HepG2 (cell line): ENCODE data around the gene BBIP1. TPM values are rescaled to one million over a fixed set of nuclear protein-coding genes. Genes with fewer than 3 reads are reported as not detected.

Experiments
- ATF7 ChIP-seq, 2 experiments: fragments of 450-650 bp in 1 of 2; sonication (generic) in 1 of 2; formaldehyde crosslinking in 1 of 2; IDR thresholded peaks; 2 replicates each; pipeline versions ENCODE4 v1.4.0 to v1.6.1; 2016 to 2020; ENCODE audit warnings: antibody characterized with exemption in 1 of 2, mild to moderate bottlenecking in 1 of 2, missing genetic modification reagents in 1 of 2
- CEBPG ChIP-seq: IDR thresholded peaks from 2 replicates; pipeline ENCODE4 v1.6.1; 2016
- FIP1L1 ChIP-seq: fragments of 200-400 bp; formaldehyde crosslinking; IDR thresholded peaks from 2 replicates; pipeline ENCODE4 v1.6.1; 2018; ENCODE audit warnings: low read depth, mild to moderate bottlenecking, low read length, moderate library complexity, borderline replicate concordance; ENCODE audit not compliant: insufficient read depth
- FOXP1 ChIP-seq, 2 experiments: fragments of 450-650 bp in 1 of 2; IDR thresholded peaks; 2 replicates each; pipeline ENCODE4 v1.6.1; 2017 to 2018; ENCODE audit warnings: antibody characterized with exemption in 1 of 2
- IRF2 ChIP-seq: IDR thresholded peaks from 2 replicates; pipeline ENCODE4 v1.6.1; 2018; ENCODE audit warnings: missing genetic modification reagents, missing compliant biosample characterization
- KDM1A ChIP-seq: IDR thresholded peaks from 2 replicates; pipeline ENCODE4 v1.6.1; 2016; ENCODE audit warnings: missing compliant biosample characterization
- KDM3A ChIP-seq: IDR thresholded peaks from 2 replicates; pipeline ENCODE4 v1.6.1; 2018; ENCODE audit warnings: low read depth, missing compliant biosample characterization
- MYC ChIP-seq: sonication (generic); formaldehyde crosslinking; IDR thresholded peaks from 2 replicates; pipeline ENCODE4 v1.9.0; 2021; ENCODE audit warnings: missing genetic modification reagents, borderline replicate concordance
- MYPOP ChIP-seq: sonication (generic); formaldehyde crosslinking; IDR thresholded peaks from 2 replicates; pipeline ENCODE4 v1.8.1; 2023; ENCODE audit warnings: mild to moderate bottlenecking, moderate library complexity, missing genetic modification reagents
- RNF2 ChIP-seq: fragments of 450-650 bp; conservative IDR thresholded peaks from 2 replicates; pipeline ENCODE4 v1.6.1; 2016; ENCODE audit warnings: low read depth
- TERF1 ChIP-seq: sonication (generic); formaldehyde crosslinking; IDR thresholded peaks from 2 replicates; pipeline ENCODE4 v1.8.0; 2022; ENCODE audit warnings: mild to moderate bottlenecking, missing genetic modification reagents, moderate library complexity
- ZBTB3 ChIP-seq: sonication (generic); formaldehyde crosslinking; IDR thresholded peaks from 2 replicates; pipeline ENCODE4 v1.4.0; 2020; ENCODE audit warnings: low read depth, mild to moderate bottlenecking, moderate library complexity, missing genetic modification reagents, borderline replicate concordance
- ZC3H13 ChIP-seq: sonication (generic); formaldehyde crosslinking; IDR thresholded peaks from 2 replicates; pipeline ENCODE4 v1.8.1; 2023; ENCODE audit warnings: mild to moderate bottlenecking, missing genetic modification reagents, moderate library complexity
- ZHX2 ChIP-seq, 2 experiments: sonication (generic) in 1 of 2; formaldehyde crosslinking in 1 of 2; IDR thresholded peaks; 2 replicates each; pipeline versions ENCODE4 v1.6.1 to v1.9.0; 2014 to 2022; ENCODE audit warnings: antibody characterized with exemption in 1 of 2, borderline replicate concordance in 1 of 2, inconsistent platforms in 1 of 2, low read depth in 1 of 2, missing genetic modification reagents in 1 of 2
- ZIK1 ChIP-seq: sonication (generic); formaldehyde crosslinking; IDR thresholded peaks from 2 replicates; pipeline ENCODE4 v1.5.0; 2020; ENCODE audit warnings: mild to moderate bottlenecking, low read depth, missing genetic modification reagents, borderline replicate concordance
- ZNF235 ChIP-seq: sonication (generic); formaldehyde crosslinking; IDR thresholded peaks from 2 replicates; pipeline ENCODE4 v1.8.1; 2023; ENCODE audit warnings: mild to moderate bottlenecking, missing genetic modification reagents, borderline replicate concordance
- ZNF503 ChIP-seq: sonication (generic); formaldehyde crosslinking; IDR thresholded peaks from 2 replicates; pipeline ENCODE4 v1.4.0; 2020; ENCODE audit warnings: missing genetic modification reagents
- polyA plus RNA-seq, 8 experiments: library from polyadenylated mRNA; depleted of rRNA in 3 of 8; stranded (reverse) in 7 of 8; unstranded in 1 of 8; fragments of >200 nt; fragmentation: Illumina TruSeq in 4 of 8; extraction: Trizol in 4 of 8; gene quantifications; 2 replicates each; pipeline versions ENCODE4 v1.2.1 to v1.2.3, GENCODE V29; 2011 to 2016; ENCODE audit warnings: low read depth in 4 of 8, missing spikeins in 1 of 8, mixed read lengths in 1 of 8; ENCODE audit not compliant: insufficient read depth in 1 of 8
- total RNA-seq, 5 experiments: library from RNA; depleted of rRNA; stranded (reverse); fragments of >200 nt; fragmentation: Illumina TruSeq; extraction: Trizol; gene quantifications; 2 replicates each; pipeline ENCODE4 v1.2.3, GENCODE V29; 2016; ENCODE audit warnings: low read depth in 1 of 5

The BBIP1 gene
- total and polyA plus RNA-seq, 2 of the 13 experiments (the other 11 are each of a cell fraction or from before 2014, with no cell fraction given) = 18.3 to 24.1 TPM

GRCh38 chr10:110857265-110858171 is 61.5 kb downstream of the BBIP1 start (continued):
- TF ChIP-seq ZHX2 (IDR thresholded peaks at IDR 0.05; ENCODE audit: low read depth) = no peak
- no peak for TF ChIP-seq ZHX2 (CRISPR knock-in tag; IDR thresholded peaks at IDR 0.05; ENCODE audit: borderline replicate concordance)
- TF ChIP-seq MYC (CRISPR knock-in tag) = peak; percentile 37; the same call in 1 of the 2 replicates
- no peak for TF ChIP-seq TERF1 (CRISPR knock-in tag)
- peak; percentile 64; the same call in 1 of the 2 replicates for TF ChIP-seq IRF2 (CRISPR knock-in tag)
- TF ChIP-seq KDM1A (CRISPR knock-in tag) = 0 out of 2 replicates have a peak, but pooled peaks have one; percentile 25
- TF ChIP-seq ZNF235 (CRISPR knock-in tag) = no peak
- TF ChIP-seq CEBPG (CRISPR knock-in tag) = peak; percentile 96
- peak; percentile 60; the same call in 1 of the 2 replicates for TF ChIP-seq ZNF503 (CRISPR knock-in tag)
- TF ChIP-seq ATF7 (IDR thresholded peaks at IDR 0.05) = no peak
- no peak for TF ChIP-seq ATF7 (CRISPR knock-in tag; IDR thresholded peaks at IDR 0.05)
- peak; percentile 79; the same call in 1 of the 2 replicates for TF ChIP-seq ZIK1 (CRISPR knock-in tag)
- TF ChIP-seq FIP1L1 = no peak
- 0 out of 2 replicates have a peak, but pooled peaks have one; percentile 52 for TF ChIP-seq KDM3A (CRISPR knock-in tag)
- no peak for TF ChIP-seq RNF2
- TF ChIP-seq FOXP1 (IDR thresholded peaks at IDR 0.05) = no peak
- peak; percentile 67; the same call in 1 of the 2 replicates for TF ChIP-seq FOXP1 (CRISPR knock-in tag; IDR thresholded peaks at IDR 0.05)
- no peak for TF ChIP-seq ZBTB3 (CRISPR knock-in tag)
- TF ChIP-seq ZC3H13 (CRISPR knock-in tag) = no peak
- 0 out of 2 replicates have a peak, but pooled peaks have one; percentile 48 for TF ChIP-seq MYPOP
